Breast epithelium (tissue), 4 donors: ENCODE results near the gene METTL9. TPM values are rescaled to one million over a fixed set of nuclear protein-coding genes. Genes with fewer than 3 reads are reported as not detected.
"Not testable (repeated sequence)": the region's sequence is repeated elsewhere in the genome, so short reads cannot be mapped to it uniquely, and the experiment has no call there.

Experiments used
- DNase-seq, 2 donors: peaks; one replicate each; pipeline ENCODE4 v3.0.0-alpha.2; 2019; ENCODE audit warnings: low spot score in 2 of 2
- H3K27ac ChIP-seq, 2 donors: fragments of 200-600 bp; sonication (generic) in 1 of 2; one replicate each; pipeline ENCODE4 v1.5.1; 2016 to 2019; ENCODE audit warnings: mild to moderate bottlenecking in 1 of 2
- H3K27me3 ChIP-seq, 2 donors: fragments of 200-600 bp; sonication (generic) in 1 of 2; one replicate each; pipeline versions ENCODE4 v1.5.1 to v1.6.0; 2017 to 2019; ENCODE audit warnings: control low read depth in 1 of 2, mild to moderate bottlenecking in 1 of 2
- H3K36me3 ChIP-seq: fragments of 200-600 bp; one replicate; pipeline ENCODE4 v1.5.1; 2019
- H3K4me1 ChIP-seq, 2 donors: fragments of 200-600 bp; sonication (generic); one replicate each; pipeline ENCODE4 v1.5.1; 2016 to 2019; ENCODE audit warnings: control low read depth in 1 of 2
- H3K4me3 ChIP-seq, 3 donors: fragments of 200-600 bp; sonication (generic); 1 replicate in 2 of 3; 2 replicates in 1 of 3; pipeline ENCODE4 v1.5.1; 2016 to 2019; ENCODE audit warnings: mild to moderate bottlenecking in 3 of 3, moderate library complexity in 2 of 3
- H3K9me3 ChIP-seq, 2 donors: fragments of 200-600 bp; sonication (generic) in 1 of 2; one replicate each; pipeline ENCODE4 v1.5.1; 2016 to 2019; ENCODE audit warnings: control low read depth in 1 of 2
- POLR2A ChIP-seq: fragments of 450-650 bp; IDR thresholded peaks from one replicate; pipeline ENCODE4 v1.6.1; 2016; ENCODE audit warnings: antibody characterized with exemption, mild to moderate bottlenecking, moderate library complexity
- POLR2AphosphoS5 ChIP-seq, 3 donors: sonication (generic); formaldehyde crosslinking; IDR thresholded peaks; one replicate each; pipeline ENCODE4 v1.6.1; 2017; ENCODE audit warnings: antibody characterized with exemption in 3 of 3
- intact Hi-C: fragments of 100-400 bp; cut with DNase I; formaldehyde crosslinking; loops from one replicate; pipeline ENCODE4 v1.15.1; 2023; ENCODE audit warnings: low total_unique reads
- total RNA-seq, 3 donors: library from RNA; depleted of rRNA; stranded (reverse); fragments of >200 nt; gene quantifications; one replicate each; pipeline ENCODE4 v1.1.0, GENCODE V29; 2016
- TF ChIP-seq, protein P1 (sequence below), 3 donors: fragments of 450-650 bp; IDR thresholded peaks; one replicate each; pipeline ENCODE4 v1.5.1; 2016 to 2017; ENCODE audit warnings: antibody characterized with exemption in 3 of 3, mild to moderate bottlenecking in 3 of 3, moderate library complexity in 3 of 3

METTL9 gene
- total RNA-seq, 3 donors from 2014 or later = 121 to 162 (median 136) TPM

DNA sequence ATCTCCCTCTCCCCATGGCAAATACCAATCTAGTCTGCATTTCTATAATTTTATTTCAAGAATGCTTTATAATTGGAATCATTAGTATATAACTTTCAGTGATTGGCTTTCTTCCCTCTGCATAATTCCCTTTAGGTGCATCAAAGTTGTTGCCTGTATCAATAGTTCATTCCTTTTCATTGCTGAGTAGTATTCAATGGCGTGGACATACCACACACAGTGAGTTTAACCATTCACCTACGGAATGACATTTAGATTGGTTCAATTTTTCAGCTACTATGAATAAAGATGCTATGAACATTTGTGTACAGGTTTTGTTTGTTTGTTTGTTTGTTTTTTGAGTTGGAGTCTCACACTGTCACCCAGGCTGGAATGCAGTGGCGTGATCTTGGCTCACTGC, 74.1 kb downstream of the METTL9 start:
- no peak for DNase-seq
- Histone ChIP-seq H3K4me3 (no peak overlapping the region), H3K36me3 (no peaks in the 10 kb centered on the region), H3K4me1 (no peaks in the 10 kb centered on the region), H3K27me3 (no peaks in the 10 kb centered on the region), H3K27ac (no peak overlapping the region), H3K9me3 (peaks cover 0 to 7% of the 10 kb centered on the region in 2 donors)
- intact Hi-C loops = no loop called here
- TF ChIP-seq POLR2AphosphoS5 (IDR thresholded peaks at IDR 0.05) (no peak), POLR2A (no peak)
- TF ChIP-seq, protein P1, sequence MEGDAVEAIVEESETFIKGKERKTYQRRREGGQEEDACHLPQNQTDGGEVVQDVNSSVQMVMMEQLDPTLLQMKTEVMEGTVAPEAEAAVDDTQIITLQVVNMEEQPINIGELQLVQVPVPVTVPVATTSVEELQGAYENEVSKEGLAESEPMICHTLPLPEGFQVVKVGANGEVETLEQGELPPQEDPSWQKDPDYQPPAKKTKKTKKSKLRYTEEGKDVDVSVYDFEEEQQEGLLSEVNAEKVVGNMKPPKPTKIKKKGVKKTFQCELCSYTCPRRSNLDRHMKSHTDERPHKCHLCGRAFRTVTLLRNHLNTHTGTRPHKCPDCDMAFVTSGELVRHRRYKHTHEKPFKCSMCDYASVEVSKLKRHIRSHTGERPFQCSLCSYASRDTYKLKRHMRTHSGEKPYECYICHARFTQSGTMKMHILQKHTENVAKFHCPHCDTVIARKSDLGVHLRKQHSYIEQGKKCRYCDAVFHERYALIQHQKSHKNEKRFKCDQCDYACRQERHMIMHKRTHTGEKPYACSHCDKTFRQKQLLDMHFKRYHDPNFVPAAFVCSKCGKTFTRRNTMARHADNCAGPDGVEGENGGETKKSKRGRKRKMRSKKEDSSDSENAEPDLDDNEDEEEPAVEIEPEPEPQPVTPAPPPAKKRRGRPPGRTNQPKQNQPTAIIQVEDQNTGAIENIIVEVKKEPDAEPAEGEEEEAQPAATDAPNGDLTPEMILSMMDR (IDR thresholded peaks at IDR 0.05) = no peak

DNA sequence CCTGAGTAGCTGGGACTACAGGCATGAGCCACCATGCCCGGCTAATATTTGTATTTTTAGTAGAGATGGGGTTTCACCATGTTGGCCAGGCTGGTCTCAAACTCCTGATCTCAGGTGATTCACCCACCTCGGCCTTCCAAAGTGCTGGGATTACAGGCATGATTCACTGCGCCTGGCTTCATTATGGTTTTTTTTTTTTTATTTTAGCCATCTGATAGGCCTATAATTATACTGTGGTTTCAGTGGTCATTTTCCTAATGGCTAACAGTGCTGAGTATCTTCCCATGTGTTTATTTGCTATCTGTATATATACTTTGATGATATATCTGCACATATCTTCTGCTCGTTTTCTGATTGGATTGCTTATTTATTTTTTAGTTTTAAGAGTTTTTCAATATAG, 75.1 kb downstream of the METTL9 start:
- H3K27ac ChIP-seq, H3K36me3 ChIP-seq, H3K9me3 ChIP-seq, H3K4me3 ChIP-seq, DNase-seq, H3K4me1 ChIP-seq, H3K27me3 ChIP-seq, intact Hi-C loops: not testable (repeated sequence)

DNA sequence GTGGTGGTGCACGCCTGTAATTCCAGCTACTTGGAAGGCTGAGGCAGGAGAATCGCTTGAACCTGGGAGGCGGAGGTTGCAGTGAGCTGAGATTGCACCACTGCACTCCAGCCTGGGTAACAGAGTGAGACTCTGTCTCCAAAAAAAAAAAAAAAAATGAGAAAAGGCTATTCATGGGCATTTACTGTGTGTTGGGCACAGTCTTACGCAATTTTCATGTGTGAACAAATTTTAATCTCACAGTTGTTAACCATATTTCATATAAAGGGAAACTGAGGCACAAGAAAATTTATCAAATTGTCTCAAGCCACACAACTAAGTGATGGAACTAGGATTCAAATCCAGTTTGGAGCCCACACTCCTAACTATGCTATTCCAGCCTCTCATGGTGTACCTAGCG, 81.3 kb downstream of the METTL9 start:
- DNase-seq, H3K36me3 ChIP-seq, H3K4me1 ChIP-seq, intact Hi-C loops, H3K9me3 ChIP-seq, H3K27ac ChIP-seq, H3K4me3 ChIP-seq, H3K27me3 ChIP-seq: not testable (repeated sequence)

DNA sequence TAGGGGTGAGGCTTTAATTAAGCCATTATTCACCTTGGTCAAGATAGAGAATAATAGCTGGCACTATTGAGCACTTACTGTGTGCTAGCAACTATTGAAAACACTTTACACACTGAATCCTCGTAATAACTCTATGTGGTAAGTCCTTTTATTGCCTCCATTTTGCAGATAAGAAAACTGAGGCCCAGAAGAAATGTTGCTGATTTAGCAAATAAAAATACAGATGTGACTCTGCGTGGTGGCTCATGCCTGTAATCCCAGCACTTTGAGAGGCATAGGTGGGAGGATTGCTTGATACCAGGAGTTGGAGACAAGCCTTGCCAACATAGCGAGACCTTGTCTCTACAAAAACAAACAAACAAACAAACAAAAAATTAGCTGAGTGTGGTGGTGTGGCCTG, 83.8 kb downstream of the METTL9 start:
- H3K36me3 ChIP-seq = no peaks in the 10 kb centered on the region
- H3K27me3 ChIP-seq = no peaks in the 10 kb centered on the region
- no peak for DNase-seq
- H3K27ac ChIP-seq = no peak overlapping the region
- intact Hi-C loops = no loop called here
- H3K9me3 ChIP-seq = peaks cover 0 to 2% of the 10 kb centered on the region in 2 donors
- TF ChIP-seq POLR2AphosphoS5 (IDR thresholded peaks at IDR 0.05) = no peak
- TF ChIP-seq, protein P1 (IDR thresholded peaks at IDR 0.05) = no peak
- TF ChIP-seq POLR2A = no peak
- no peak overlapping the region for H3K4me3 ChIP-seq
- H3K4me1 ChIP-seq = no peaks in the 10 kb centered on the region

DNA sequence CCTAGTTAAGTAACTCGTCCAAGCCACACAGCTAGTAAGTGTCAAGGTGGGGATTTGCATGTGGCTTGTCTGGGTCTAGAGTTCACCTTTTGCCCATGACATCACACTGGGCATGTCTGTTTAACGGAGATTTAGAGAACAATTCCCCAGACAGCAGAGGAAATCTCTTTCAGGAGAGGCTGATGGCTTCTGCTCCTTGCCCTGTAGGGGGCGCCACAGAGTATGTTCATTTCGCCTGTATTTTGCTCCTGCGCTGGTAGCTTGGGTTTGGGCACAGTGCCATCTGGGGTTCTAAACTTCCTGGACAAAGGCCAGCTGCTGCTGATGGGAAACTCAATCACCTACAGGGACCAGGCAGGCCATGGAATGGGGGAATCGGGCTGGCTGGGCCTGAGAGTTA, 84.8 kb downstream of the METTL9 start:
- H3K9me3 ChIP-seq = peaks cover 0 to 8% of the 10 kb centered on the region in 2 donors
- H3K4me3 ChIP-seq = no peak overlapping the region
- intact Hi-C loops = no loop called here
- no peak overlapping the region for H3K27ac ChIP-seq
- H3K4me1 ChIP-seq = no peaks in the 10 kb centered on the region
- H3K36me3 ChIP-seq = no peaks in the 10 kb centered on the region
- no peak for TF ChIP-seq POLR2AphosphoS5 (IDR thresholded peaks at IDR 0.05)
- TF ChIP-seq, protein P1 (IDR thresholded peaks at IDR 0.05) = no peak
- TF ChIP-seq POLR2A = no peak
- no peak for DNase-seq
- no peaks in the 10 kb centered on the region for H3K27me3 ChIP-seq

DNA sequence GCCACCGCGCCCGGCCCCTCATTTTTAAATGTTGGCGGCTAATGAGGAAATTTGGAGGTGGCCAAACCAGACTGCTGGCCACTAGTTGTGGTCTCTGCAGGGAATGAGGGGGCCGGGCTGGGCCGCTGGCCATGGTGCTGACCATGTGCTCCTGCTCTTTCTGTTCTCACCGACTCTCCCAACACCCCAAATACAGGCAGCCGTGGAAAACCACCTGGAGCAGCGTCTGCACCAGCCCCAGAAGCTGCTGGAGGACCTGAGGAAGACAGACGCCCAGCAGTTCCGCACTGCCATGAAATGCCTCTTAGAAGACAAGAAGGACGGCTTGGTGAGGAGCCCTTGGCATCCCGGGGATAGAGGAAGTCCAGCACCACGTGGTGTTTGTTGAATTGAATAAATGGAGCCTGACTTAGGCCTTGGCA, 85.7 kb downstream of the METTL9 start:
- intact Hi-C loops = no loop called here
- TF ChIP-seq POLR2AphosphoS5 (IDR thresholded peaks at IDR 0.05) = no peak
- Histone ChIP-seq H3K4me1 (no peaks in the 10 kb centered on the region), H3K9me3 (peaks cover 0 to 8% of the 10 kb centered on the region in 2 donors), H3K27me3 (no peaks in the 10 kb centered on the region), H3K27ac (no peak overlapping the region), H3K36me3 (no peaks in the 10 kb centered on the region), H3K4me3 (no peak overlapping the region)
- DNase-seq = no peak

DNA sequence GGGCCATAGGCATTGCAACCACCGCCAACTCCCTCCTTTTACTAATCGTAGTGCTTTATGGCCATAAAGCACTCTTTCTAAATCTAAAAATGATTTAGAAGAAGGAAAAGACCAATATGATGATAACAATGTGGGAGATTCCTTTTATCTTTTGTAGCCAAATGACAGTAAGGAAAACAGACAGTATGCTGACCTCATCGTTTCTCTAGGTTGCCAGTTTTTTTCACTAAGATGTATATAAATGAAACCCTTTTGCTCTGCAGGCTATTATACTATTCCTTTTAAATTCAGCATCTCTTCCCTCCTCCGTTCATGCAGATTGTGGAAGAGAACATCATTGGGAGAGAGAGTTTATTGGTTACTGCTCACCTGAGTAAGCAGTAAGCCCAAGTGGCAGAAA, 89.7 kb downstream of the METTL9 start:
- no peak for DNase-seq
- Histone ChIP-seq H3K9me3 (peaks cover 0 to 8% of the 10 kb centered on the region in 2 donors), H3K27ac (no peak overlapping the region), H3K4me3 (no peak overlapping the region), H3K36me3 (no peaks in the 10 kb centered on the region), H3K4me1 (no peaks in the 10 kb centered on the region), H3K27me3 (no peaks in the 10 kb centered on the region)
- TF ChIP-seq, protein P1 (IDR thresholded peaks at IDR 0.05) = no peak
- no peak for TF ChIP-seq POLR2A
- intact Hi-C loops = no loop called here

DNA sequence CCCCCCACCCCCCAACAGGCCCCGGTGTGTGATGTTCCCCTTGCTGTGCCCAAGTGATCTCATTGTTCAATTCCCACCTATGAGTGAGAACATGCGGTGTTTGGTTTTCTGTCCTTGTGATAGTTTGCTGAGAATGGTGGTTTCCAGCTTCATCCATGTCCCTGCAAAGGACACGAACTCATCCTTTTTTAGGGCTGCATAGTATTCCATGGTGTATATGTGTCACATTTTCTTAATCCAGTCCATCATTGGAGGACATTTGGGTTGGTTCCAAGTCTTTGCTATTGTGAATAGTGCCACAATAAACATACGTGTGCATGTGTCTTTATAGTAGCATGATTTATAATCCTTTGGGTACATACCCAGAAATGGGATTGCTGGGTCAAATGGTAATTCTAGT, 91.6 kb downstream of the METTL9 start:
- H3K27me3 ChIP-seq, H3K27ac ChIP-seq, H3K9me3 ChIP-seq, intact Hi-C loops, H3K4me1 ChIP-seq, DNase-seq, H3K36me3 ChIP-seq, H3K4me3 ChIP-seq: not testable (repeated sequence)
